ENCODE results near the gene TAF3. TPM values are rescaled to one million over a fixed set of nuclear protein-coding genes. Genes with fewer than 3 reads are reported as not detected.
"Not testable (repeated sequence)": the region's sequence is repeated elsewhere in the genome, so short reads cannot be mapped to it uniquely, and the experiment has no call there.

TAF3 gene, protein sequence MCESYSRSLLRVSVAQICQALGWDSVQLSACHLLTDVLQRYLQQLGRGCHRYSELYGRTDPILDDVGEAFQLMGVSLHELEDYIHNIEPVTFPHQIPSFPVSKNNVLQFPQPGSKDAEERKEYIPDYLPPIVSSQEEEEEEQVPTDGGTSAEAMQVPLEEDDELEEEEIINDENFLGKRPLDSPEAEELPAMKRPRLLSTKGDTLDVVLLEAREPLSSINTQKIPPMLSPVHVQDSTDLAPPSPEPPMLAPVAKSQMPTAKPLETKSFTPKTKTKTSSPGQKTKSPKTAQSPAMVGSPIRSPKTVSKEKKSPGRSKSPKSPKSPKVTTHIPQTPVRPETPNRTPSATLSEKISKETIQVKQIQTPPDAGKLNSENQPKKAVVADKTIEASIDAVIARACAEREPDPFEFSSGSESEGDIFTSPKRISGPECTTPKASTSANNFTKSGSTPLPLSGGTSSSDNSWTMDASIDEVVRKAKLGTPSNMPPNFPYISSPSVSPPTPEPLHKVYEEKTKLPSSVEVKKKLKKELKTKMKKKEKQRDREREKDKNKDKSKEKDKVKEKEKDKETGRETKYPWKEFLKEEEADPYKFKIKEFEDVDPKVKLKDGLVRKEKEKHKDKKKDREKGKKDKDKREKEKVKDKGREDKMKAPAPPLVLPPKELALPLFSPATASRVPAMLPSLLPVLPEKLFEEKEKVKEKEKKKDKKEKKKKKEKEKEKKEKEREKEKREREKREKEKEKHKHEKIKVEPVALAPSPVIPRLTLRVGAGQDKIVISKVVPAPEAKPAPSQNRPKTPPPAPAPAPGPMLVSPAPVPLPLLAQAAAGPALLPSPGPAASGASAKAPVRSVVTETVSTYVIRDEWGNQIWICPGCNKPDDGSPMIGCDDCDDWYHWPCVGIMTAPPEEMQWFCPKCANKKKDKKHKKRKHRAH
- 10 to 100 TPM; 13.9 to 16.4 TPM for total RNA-seq

DNA sequence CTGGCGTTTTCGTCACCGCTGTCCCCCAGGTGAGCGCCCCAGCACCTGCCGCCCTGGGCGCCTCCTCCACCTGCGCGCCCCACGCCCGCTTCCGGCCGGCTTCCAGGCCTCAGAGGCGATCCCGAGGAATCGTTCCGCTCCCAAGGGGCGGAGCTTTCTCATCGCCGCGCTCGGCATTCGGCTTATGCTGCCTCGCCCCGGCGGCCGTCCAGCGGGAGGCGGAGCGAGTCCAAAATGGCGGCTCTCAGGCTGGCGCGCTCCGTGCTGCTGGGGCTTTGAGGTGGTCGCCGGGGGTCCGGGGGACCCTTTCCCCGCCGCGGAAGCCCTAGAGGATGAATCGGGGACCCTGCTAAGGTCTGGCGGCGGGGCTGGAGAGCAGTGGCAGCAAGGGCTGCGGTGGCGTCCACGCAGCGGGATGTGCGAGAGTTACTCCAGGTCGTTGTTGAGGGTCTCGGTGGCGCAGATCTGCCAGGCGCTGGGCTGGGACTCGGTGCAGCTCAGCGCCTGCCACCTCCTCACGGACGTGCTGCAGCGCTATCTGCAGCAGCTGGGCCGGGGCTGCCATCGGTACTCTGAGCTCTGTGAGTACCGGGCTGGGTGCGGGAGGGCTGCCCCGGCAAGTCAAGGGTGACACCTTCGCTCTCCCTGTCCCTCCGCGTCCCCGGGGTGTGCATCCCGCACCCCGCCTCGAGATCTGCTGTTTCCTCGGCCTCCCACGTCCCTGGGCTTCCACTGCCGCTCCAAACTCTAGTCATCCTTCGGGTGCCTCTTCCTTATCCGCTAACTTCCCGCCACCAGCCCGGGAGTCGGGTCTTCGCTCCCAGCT is at the start of gene TAF3:
TAF3 (plus strand) TSS at position 211 of the 826 bp plus-strand sequence; CDS start at position 416, 205 bp downstream.
- peak; percentile 93 for DNase-seq
- Mint-ChIP-seq H3K4me3 (peak within 1 kb of the TSS; percentile 92), H3K4me1 (peaks cover 30% of the 10 kb centered on the region), H3K27me3 (peaks cover 3% of the 10 kb centered on the region), H3K9me3 (no peaks in the 10 kb centered on the region), H3K36me3 (ENCODE audit: low read depth) (peaks cover 5% of the 10 kb centered on the region), H3K27ac (peak within 1 kb of the TSS; percentile 91)
- ChIA-PET CTCF (interaction anchor here (0.6 to 1.9 kb wide), 8 partner anchors 13 to 886 kb away, joined by 3 to 6 read pairs (median 4); partner anchors contain the start of genes ATP5F1C and KIN), POLR2A (interaction anchor here (0.7 to 0.9 kb wide), 3 partner anchors 30 to 450 kb away, joined by 3 to 13 read pairs (median 4); partner anchors contain the start of genes ATP5F1C and KIN)

- H3K27ac Mint-ChIP-seq: no peak overlapping the region
- H3K4me3 Mint-ChIP-seq: no peak overlapping the region
- no peak for DNase-seq
- H3K27me3 Mint-ChIP-seq: no peaks in the 10 kb centered on the region
- no peaks in the 10 kb centered on the region for H3K9me3 Mint-ChIP-seq
- H3K36me3 Mint-ChIP-seq (ENCODE audit: low read depth): peaks cover 38% of the 10 kb centered on the region
- POLR2A ChIA-PET: no interaction called here
- no peaks in the 10 kb centered on the region for H3K4me1 Mint-ChIP-seq
- CTCF ChIA-PET: interaction anchor here (0.7 to 0.9 kb wide), 2 partner anchors 13 to 22 kb away, joined by 3 to 4 read pairs; no protein-coding TSS in a partner anchor
Observed at GRCh38 chr10:7773845-7774801, 44.2 kb upstream of the TAF3 start.

GRCh38 chr10:7776777-7777176 is 41.5 kb upstream of the TAF3 start:
- ChIA-PET POLR2A (no interaction called here), CTCF (interaction anchor here (0.6 to 1.1 kb wide), 5 partner anchors 88 to 1505 kb away, joined by 3 to 4 read pairs (median 3); no protein-coding TSS in a partner anchor)
- Mint-ChIP-seq H3K4me1 (peaks cover 4% of the 10 kb centered on the region), H3K9me3 (no peaks in the 10 kb centered on the region), H3K27me3 (no peaks in the 10 kb centered on the region), H3K4me3 (no peak overlapping the region), H3K36me3 (ENCODE audit: low read depth) (peaks cover 45% of the 10 kb centered on the region), H3K27ac (no peak overlapping the region)
- no peak for DNase-seq

- CTCF ChIA-PET: interaction anchor here (0.6 kb wide), 2 partner anchors 11 to 1259 kb away, joined by 3 read pairs; no protein-coding TSS in a partner anchor
- H3K4me3 Mint-ChIP-seq, DNase-seq, H3K27ac Mint-ChIP-seq, H3K9me3 Mint-ChIP-seq, POLR2A ChIA-PET, H3K27me3 Mint-ChIP-seq: not testable (repeated sequence)
- peaks cover 32% of the 10 kb centered on the region for H3K36me3 Mint-ChIP-seq (ENCODE audit: low read depth)
- H3K4me1 Mint-ChIP-seq: peaks cover 19% of the 10 kb centered on the region
Observed at GRCh38 chr10:7782194-7782593, 36.1 kb upstream of the TAF3 start.

DNA sequence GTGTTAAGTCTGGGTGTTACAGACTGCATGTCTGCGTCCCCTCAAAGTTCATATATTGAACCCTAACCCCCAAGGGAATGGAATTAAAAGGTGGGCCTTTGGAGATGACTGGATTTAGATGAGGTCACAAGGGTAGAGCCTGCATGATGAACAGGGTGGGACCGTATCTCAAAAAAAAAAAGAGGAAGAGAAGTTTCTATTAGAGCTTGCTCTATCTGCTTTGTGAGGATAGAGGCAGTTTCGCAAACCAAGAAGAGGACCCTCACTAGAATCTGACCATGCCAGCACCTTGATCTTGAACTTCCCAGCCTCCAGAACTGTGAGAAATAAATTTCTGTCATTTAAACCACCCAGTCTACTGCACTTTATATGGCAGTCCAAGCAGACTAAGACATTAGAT is 31.9 kb upstream of the TAF3 start:
- ChIA-PET CTCF (interaction anchor here (1.1 kb wide), 1 partner anchor 12 kb away, joined by 4 read pairs; no protein-coding TSS in a partner anchor), POLR2A (interaction anchor here (0.6 kb wide), 1 partner anchor 277 kb away, joined by 5 read pairs; no protein-coding TSS in a partner anchor)
- Mint-ChIP-seq H3K4me1 (peaks cover 38% of the 10 kb centered on the region), H3K4me3 (no peak overlapping the region), H3K9me3 (no peaks in the 10 kb centered on the region), H3K27ac (no peak overlapping the region), H3K27me3 (no peaks in the 10 kb centered on the region), H3K36me3 (ENCODE audit: low read depth) (peaks cover 13% of the 10 kb centered on the region)
- no peak for DNase-seq

DNA sequence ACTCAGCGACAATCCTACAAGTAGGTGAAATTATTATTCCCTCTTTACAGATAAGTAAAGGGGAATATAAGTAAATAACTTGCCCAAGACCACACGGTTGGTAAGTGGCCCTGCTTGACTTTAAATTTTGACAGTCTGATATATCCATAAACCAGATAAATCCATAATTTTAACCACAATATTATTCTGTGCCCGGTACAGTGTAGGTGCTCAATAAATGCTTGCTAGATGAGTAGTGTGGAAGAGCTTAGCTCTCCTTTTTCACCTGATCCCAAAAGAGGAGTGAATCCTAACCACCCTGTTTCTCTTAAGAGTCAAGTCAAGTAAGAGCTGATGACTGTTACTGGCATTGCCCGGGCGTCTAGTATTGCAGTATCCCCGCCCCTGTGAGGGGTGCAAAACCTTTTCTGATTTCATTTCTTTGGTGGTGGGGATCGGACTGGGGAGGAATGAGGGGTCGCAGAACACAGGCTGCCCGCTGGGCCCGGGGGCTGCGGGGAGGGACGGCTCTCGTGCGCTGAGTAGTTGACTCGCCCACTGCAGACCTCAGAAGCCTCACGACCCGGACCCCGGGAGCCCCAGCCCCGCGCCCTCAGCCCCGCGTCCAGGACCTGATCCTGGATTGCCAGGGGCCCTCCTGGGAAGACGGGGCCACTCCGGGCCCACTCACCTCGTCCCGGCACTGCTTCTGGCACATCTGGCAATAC is 31.0 kb upstream of the TAF3 start:
- Mint-ChIP-seq H3K4me1 (peaks cover 47% of the 10 kb centered on the region), H3K36me3 (ENCODE audit: low read depth) (peaks cover 20% of the 10 kb centered on the region)
- CTCF ChIA-PET: interaction anchor here (0.9 to 1.7 kb wide), 7 partner anchors 11 to 46 kb away, joined by 3 to 7 read pairs (median 4); partner anchors contain the start of gene TAF3

GRCh38 chr10:7787857-7788638 is 30.3 kb upstream of the TAF3 start, which contains the start of the genes ATP5F1C and KIN:
Gene ATP5F1C (plus strand): TSS chr10:7788177. CDS start chr10:7788208, 31 bp downstream.
Gene KIN (minus strand): TSS chr10:7787993. CDS start chr10:7787933, 60 bp downstream.
- Mint-ChIP-seq H3K4me1 (peaks cover 54% of the 10 kb centered on the region), H3K27me3 (no peaks in the 10 kb centered on the region), H3K4me3 (no peak within 1 kb of the TSS), H3K27ac (no peak within 1 kb of the TSS), H3K36me3 (ENCODE audit: low read depth) (peaks cover 27% of the 10 kb centered on the region), H3K9me3 (no peaks in the 10 kb centered on the region)
- peak; percentile 97 for DNase-seq
- POLR2A ChIA-PET: interaction anchor here (0.6 to 0.8 kb wide), 3 partner anchors 10 to 1585 kb away, joined by 3 read pairs; partner anchors contain the start of gene TAF3
- CTCF ChIA-PET: interaction anchor here (0.9 to 1.7 kb wide), 8 partner anchors 10 to 101 kb away, joined by 3 to 7 read pairs (median 4); partner anchors contain the start of gene TAF3

More for the DNA sequence above, 31.0 kb upstream of the TAF3 start:
- H3K9me3 Mint-ChIP-seq: no peaks in the 10 kb centered on the region
- H3K27ac Mint-ChIP-seq: no peak overlapping the region
- H3K27me3 Mint-ChIP-seq: no peaks in the 10 kb centered on the region
- POLR2A ChIA-PET: interaction anchor here (0.6 kb wide), 1 partner anchor 11 kb away, joined by 3 read pairs; no protein-coding TSS in a partner anchor
- DNase-seq: peak; percentile 10
- H3K4me3 Mint-ChIP-seq: no peak overlapping the region

GRCh38 chr10:7788639-7789286 is 29.5 kb upstream of the TAF3 start:
- no peaks in the 10 kb centered on the region for H3K27me3 Mint-ChIP-seq
- ChIA-PET POLR2A (interaction anchor here (0.8 kb wide), 1 partner anchor 29 kb away, joined by 3 read pairs; the partner anchor contains the start of gene TAF3), CTCF (interaction anchor here (0.9 to 1.7 kb wide), 7 partner anchors 9 to 102 kb away, joined by 3 to 7 read pairs (median 4); partner anchors contain the start of gene TAF3)
- no peaks in the 10 kb centered on the region for H3K9me3 Mint-ChIP-seq
- H3K4me3 Mint-ChIP-seq: no peak overlapping the region
- peak; percentile 10 for DNase-seq
- H3K27ac Mint-ChIP-seq: no peak overlapping the region
- peaks cover 51% of the 10 kb centered on the region for H3K4me1 Mint-ChIP-seq
- peaks cover 30% of the 10 kb centered on the region for H3K36me3 Mint-ChIP-seq (ENCODE audit: low read depth)

DNA sequence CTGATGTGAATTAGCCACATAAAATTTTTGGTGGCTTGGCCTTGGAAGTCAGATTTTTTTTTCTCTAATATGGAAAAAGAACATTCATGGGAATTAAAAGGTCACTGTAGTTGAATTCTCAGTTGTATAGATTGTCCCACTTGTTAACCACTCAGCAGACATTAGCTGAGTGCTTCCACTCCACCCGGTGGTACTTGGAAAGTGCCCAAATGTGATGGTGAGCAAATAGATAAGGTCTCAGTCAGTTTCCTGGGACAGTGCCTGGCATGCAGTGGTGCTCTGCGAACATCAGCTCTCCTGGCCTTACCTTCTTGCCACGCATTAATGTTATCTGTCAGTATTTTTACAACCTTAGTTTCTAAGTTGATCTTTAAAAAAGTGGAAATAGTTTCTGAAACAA is 28.9 kb upstream of the TAF3 start:
- peaks cover 56% of the 10 kb centered on the region for H3K4me1 Mint-ChIP-seq
- DNase-seq: no peak
- H3K4me3 Mint-ChIP-seq: no peak overlapping the region
- H3K27me3 Mint-ChIP-seq: no peaks in the 10 kb centered on the region
- ChIA-PET CTCF (interaction anchor here (0.9 kb wide), 1 partner anchor 8 kb away, joined by 3 read pairs; no protein-coding TSS in a partner anchor), POLR2A (no interaction called here)
- no peaks in the 10 kb centered on the region for H3K9me3 Mint-ChIP-seq
- peaks cover 32% of the 10 kb centered on the region for H3K36me3 Mint-ChIP-seq (ENCODE audit: low read depth)
- peak overlapping the region; percentile 52 for H3K27ac Mint-ChIP-seq
